ENCODE data around the gene TANGO2. TPM values are rescaled to one million over a fixed set of nuclear protein-coding genes. Genes with fewer than 3 reads are reported as not detected.

The TANGO2 gene
- total RNA-seq, 2 donors from 2014 or later = 34.3 to 40.1 TPM

DNA sequence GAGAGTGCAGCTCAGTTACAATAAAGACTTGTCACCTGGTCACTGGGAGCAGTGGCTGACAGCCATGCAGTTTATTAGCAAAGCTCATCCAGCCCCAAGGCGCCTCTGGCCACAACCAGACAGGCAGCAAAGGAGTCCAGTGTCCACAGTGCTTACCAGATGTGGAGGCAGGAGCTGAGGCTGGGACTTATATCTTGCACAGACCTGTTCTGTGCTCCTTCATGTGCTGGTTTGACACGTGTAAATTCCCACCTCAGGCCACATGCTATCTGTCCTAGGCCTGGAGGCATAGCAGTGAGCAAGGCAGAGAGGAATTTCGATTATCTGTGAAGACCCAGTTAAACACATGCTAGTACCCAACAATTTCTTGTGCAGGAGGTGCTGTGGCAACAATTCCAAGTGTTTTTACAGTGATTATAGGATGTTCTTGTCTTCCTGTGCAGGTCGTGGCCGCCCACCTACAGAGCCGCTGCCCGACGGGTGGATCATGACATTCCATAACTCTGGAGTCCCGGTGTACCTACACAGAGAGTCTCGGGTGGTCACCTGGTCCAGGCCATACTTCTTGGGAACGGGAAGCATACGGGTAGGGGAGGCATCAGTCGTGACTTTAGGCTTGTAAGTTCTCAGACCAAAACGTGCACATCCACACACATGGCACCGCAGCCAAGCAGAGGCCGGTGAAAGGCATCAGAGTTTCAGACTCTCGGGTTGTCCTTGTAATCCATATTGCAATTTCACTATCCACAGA lies 68.5 kb downstream of the TANGO2 start:
- Histone ChIP-seq H3K9me3 (no peaks in the 10 kb centered on the region), H3K27me3 (replicated peaks; ENCODE audit: insufficient read depth) (no peaks in the 10 kb centered on the region), H3K4me3 (no peak overlapping the region), H3K4me1 (replicated peaks) (peaks cover 7% of the 10 kb centered on the region), H3K36me3 (peaks cover 16 to 60% of the 10 kb centered on the region in 2 donors), H3K27ac (no peak overlapping the region)
- DNase-seq (ENCODE audit: low spot score) = no peak
- intact Hi-C loops (cut with DNase I) = no loop called here
- 87% methylated on average over 17 of the region's 17 CpGs for WGBS
- TF ChIP-seq, protein P1, sequence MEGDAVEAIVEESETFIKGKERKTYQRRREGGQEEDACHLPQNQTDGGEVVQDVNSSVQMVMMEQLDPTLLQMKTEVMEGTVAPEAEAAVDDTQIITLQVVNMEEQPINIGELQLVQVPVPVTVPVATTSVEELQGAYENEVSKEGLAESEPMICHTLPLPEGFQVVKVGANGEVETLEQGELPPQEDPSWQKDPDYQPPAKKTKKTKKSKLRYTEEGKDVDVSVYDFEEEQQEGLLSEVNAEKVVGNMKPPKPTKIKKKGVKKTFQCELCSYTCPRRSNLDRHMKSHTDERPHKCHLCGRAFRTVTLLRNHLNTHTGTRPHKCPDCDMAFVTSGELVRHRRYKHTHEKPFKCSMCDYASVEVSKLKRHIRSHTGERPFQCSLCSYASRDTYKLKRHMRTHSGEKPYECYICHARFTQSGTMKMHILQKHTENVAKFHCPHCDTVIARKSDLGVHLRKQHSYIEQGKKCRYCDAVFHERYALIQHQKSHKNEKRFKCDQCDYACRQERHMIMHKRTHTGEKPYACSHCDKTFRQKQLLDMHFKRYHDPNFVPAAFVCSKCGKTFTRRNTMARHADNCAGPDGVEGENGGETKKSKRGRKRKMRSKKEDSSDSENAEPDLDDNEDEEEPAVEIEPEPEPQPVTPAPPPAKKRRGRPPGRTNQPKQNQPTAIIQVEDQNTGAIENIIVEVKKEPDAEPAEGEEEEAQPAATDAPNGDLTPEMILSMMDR (IDR thresholded peaks at IDR 0.05) = no peak
- TF ChIP-seq POLR2A (IDR thresholded peaks at IDR 0.05) (no peak), POLR2AphosphoS5 (IDR thresholded peaks at IDR 0.05) (no peak)

GRCh38 chr22:20089977-20090729 lies 69.2 kb downstream of the TANGO2 start:
- WGBS = 86% methylated on average over 11 of the region's 11 CpGs
- Histone ChIP-seq H3K9me3 (no peaks in the 10 kb centered on the region), H3K27ac (no peak overlapping the region), H3K27me3 (replicated peaks; ENCODE audit: insufficient read depth) (no peaks in the 10 kb centered on the region), H3K4me3 (no peak overlapping the region), H3K36me3 (peaks cover 17 to 60% of the 10 kb centered on the region in 2 donors), H3K4me1 (replicated peaks) (no peaks in the 10 kb centered on the region)
- no peak for DNase-seq (ENCODE audit: low spot score)
- TF ChIP-seq POLR2AphosphoS5 (IDR thresholded peaks at IDR 0.05) (no peak), POLR2A (IDR thresholded peaks at IDR 0.05) (no peak)
- TF ChIP-seq, protein P1 (IDR thresholded peaks at IDR 0.05) = no peak
- intact Hi-C loops (cut with DNase I) = no loop called here

DNA sequence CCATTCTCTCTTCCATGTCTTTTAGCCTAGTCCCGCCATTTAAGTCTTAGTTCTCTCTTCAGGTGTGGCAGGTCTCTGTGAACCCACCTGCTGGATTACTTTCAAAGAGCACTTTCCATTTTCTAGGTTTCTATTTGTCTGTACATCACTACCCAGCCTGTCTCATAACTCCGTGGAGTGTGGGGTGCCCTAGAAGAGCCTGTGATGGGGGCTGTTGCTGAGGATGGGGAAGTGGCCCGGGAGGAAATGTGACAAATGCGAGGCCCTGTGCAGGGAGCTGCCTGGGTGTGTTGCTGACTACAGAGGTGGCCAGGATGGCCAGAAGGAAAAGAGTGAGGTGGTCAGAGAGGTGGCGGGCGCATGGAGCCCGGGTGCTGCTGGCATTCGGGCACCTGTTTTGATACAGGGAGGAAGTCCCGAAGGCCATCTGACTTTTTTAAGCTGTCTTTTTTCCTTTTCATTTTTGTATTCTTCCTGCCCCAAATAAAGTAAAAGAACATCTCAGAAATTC lies 69.9 kb downstream of the TANGO2 start:
- Histone ChIP-seq H3K27ac (no peak overlapping the region), H3K4me1 (replicated peaks) (no peaks in the 10 kb centered on the region), H3K4me3 (no peak overlapping the region), H3K36me3 (peaks cover 17 to 58% of the 10 kb centered on the region in 2 donors), H3K9me3 (no peaks in the 10 kb centered on the region), H3K27me3 (replicated peaks; ENCODE audit: insufficient read depth) (no peaks in the 10 kb centered on the region)
- intact Hi-C loops (cut with DNase I) = no loop called here
- 96% methylated on average over 9 of the region's 9 CpGs for WGBS
- TF ChIP-seq, protein P1 (IDR thresholded peaks at IDR 0.05) = no peak
- TF ChIP-seq POLR2A (IDR thresholded peaks at IDR 0.05) = no peak
- TF ChIP-seq POLR2AphosphoS5 (IDR thresholded peaks at IDR 0.05) = no peak
- DNase-seq (ENCODE audit: low spot score) = no peak

GRCh38 chr22:20091690-20092476 lies 71.0 kb downstream of the TANGO2 start:
- no peak overlapping the region for H3K27ac ChIP-seq
- no peak overlapping the region for H3K4me3 ChIP-seq
- no peak for DNase-seq (ENCODE audit: low spot score)
- intact Hi-C loops (cut with DNase I) = no loop called here
- H3K9me3 ChIP-seq = no peaks in the 10 kb centered on the region
- no peak for TF ChIP-seq POLR2AphosphoS5 (IDR thresholded peaks at IDR 0.05)
- TF ChIP-seq, protein P1 (IDR thresholded peaks at IDR 0.05) = no peak
- TF ChIP-seq POLR2A (IDR thresholded peaks at IDR 0.05) = no peak
- 94% methylated on average over 16 of the region's 16 CpGs for WGBS
- peaks cover 17 to 51% of the 10 kb centered on the region in 2 donors for H3K36me3 ChIP-seq
- no peaks in the 10 kb centered on the region for H3K27me3 ChIP-seq (replicated peaks; ENCODE audit: insufficient read depth)
- H3K4me1 ChIP-seq (replicated peaks) = no peaks in the 10 kb centered on the region
